Panc1 (cell line): ENCODE data around the gene IFT27.
"Not testable (repeated sequence)": the region's sequence is repeated elsewhere in the genome, so short reads cannot be mapped to it uniquely, and the experiment has no call there.

ENCODE experiments used
- POLR2AphosphoS5 ChIP-seq: IDR thresholded peaks from 2 replicates; pipeline ENCODE4 v1.6.1; 2012; ENCODE audit warnings: mild to moderate bottlenecking, low read depth, low read length, moderate library complexity
- TF ChIP-seq, protein P1 (sequence below): fragments of 450-650 bp; IDR thresholded peaks from 2 replicates; pipeline ENCODE4 v1.5.1; 2017; ENCODE audit warnings: mild to moderate bottlenecking

DNA sequence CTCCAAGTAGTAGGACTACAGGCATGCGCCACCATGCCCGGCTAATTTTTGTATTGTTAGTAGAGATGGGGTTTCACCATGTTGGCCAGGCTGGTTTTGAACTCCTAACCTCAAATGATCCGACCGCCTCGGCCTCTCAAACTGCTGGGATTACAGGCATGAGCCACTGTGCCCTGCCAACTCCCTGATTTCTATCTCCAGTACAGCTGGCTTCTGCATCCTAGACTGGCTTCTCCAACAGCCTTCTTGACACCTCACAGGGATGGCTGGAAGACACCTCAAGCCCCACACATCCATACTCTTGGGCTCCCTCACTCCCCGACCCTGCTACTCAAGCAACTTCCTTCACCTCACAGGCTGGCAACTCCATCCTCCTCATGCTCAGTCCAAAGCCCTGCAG is 44.6 kb downstream of the IFT27 start:
- TF ChIP-seq POLR2AphosphoS5 = not testable (repeated sequence)
- TF ChIP-seq, protein P1, sequence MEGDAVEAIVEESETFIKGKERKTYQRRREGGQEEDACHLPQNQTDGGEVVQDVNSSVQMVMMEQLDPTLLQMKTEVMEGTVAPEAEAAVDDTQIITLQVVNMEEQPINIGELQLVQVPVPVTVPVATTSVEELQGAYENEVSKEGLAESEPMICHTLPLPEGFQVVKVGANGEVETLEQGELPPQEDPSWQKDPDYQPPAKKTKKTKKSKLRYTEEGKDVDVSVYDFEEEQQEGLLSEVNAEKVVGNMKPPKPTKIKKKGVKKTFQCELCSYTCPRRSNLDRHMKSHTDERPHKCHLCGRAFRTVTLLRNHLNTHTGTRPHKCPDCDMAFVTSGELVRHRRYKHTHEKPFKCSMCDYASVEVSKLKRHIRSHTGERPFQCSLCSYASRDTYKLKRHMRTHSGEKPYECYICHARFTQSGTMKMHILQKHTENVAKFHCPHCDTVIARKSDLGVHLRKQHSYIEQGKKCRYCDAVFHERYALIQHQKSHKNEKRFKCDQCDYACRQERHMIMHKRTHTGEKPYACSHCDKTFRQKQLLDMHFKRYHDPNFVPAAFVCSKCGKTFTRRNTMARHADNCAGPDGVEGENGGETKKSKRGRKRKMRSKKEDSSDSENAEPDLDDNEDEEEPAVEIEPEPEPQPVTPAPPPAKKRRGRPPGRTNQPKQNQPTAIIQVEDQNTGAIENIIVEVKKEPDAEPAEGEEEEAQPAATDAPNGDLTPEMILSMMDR = not testable (repeated sequence)
